K562 (cell line): ENCODE measurements around the gene CD44. TPM values are rescaled to one million over a fixed set of nuclear protein-coding genes. Genes with fewer than 3 reads are reported as not detected.
A peak's percentile ranks its signal among the peaks of the same experiment; 100 is the strongest.

Experiments used
- ATAC-seq: fragments of 200-7000 bp; cut with Tn5 transposase; 3 replicates; pipeline ENCODE4 v1.9.1; 2020; ENCODE audit warnings: moderate library complexity
- BruUV-seq: library from RNA; stranded (reverse); fragments of 400-500 nt; replicated peaks from 2 replicates; lab custom pipeline; 2021; lab: Mats Ljungman, UMichigan
- CTCF ChIA-PET: fragments of 300-600 bp; formaldehyde crosslinking; extraction: SDS; loops from one replicate; lab custom pipeline; 2021; ENCODE audit warnings: low intra/inter-chr PET ratio; lab: Yijun Ruan, JAX
- POLR2A ChIA-PET: fragments of 300-600, 350-650 bp; sonication (Branson Sonifier 250); formaldehyde crosslinking; extraction: SDS; loops from one replicate; lab custom pipeline; 2021; ENCODE audit warnings: antibody characterized with exemption, inconsistent platforms; lab: Yijun Ruan, JAX
- DNase-seq, 4 experiments: peaks; one replicate each; pipeline versions ENCODE4 v3.0.0 to v3.0.0-alpha.2; 2011 to 2018; ENCODE audit warnings: low spot score in 3 of 4, mixed read lengths in 3 of 4; ENCODE audit errors: extremely low read depth in 1 of 4
- FAIRE-seq: peaks from 2 replicates; lab custom pipeline; 2011; peaks lifted over from hg19 to GRCh38; lab: Jason Lieb, UNC
- H2AFZ ChIP-seq: 2 replicates; pipeline ENCODE4 v1.6.0; 2011; ENCODE audit warnings: low read depth, low read length, control low read depth, inconsistent platforms
- H3K27ac ChIP-seq: fragments of 200-600 bp; 3 replicates; pipeline ENCODE4 v1.8.0; 2011; ENCODE audit warnings: low read depth, mild to moderate bottlenecking, control low read depth, inconsistent platforms, low read length, moderate library complexity, mixed read lengths; ENCODE audit errors: extremely low read depth
- H3K27me3 ChIP-seq, 2 experiments: fragments of 300-600 bp in 1 of 2; 2 replicates in 1 of 2; 3 replicates in 1 of 2; pipeline versions ENCODE4 v1.6.0 to v1.8.0; 2011; ENCODE audit warnings: inconsistent platforms in 2 of 2, low read length in 2 of 2, mild to moderate bottlenecking in 1 of 2, mixed read lengths in 1 of 2, moderate library complexity in 1 of 2; ENCODE audit not compliant: control insufficient read depth in 2 of 2, insufficient read depth in 2 of 2
- H3K36me3 ChIP-seq: fragments of 300-600 bp; 3 replicates; pipeline ENCODE4 v1.8.0; 2011; ENCODE audit warnings: mild to moderate bottlenecking, low read length, inconsistent platforms; ENCODE audit not compliant: control insufficient read depth, insufficient read depth
- H3K4me1 ChIP-seq, 2 experiments: fragments of 200-600 bp in 1 of 2; replicated peaks in 1 of 2; 2 replicates in 1 of 2; 3 replicates in 1 of 2; pipeline versions ENCODE4 v1.5.1 to v1.8.0; 2011; ENCODE audit warnings: inconsistent platforms in 2 of 2, low read length in 2 of 2, mild to moderate bottlenecking in 1 of 2, mixed read lengths in 1 of 2, moderate library complexity in 1 of 2; ENCODE audit not compliant: control insufficient read depth in 2 of 2, insufficient read depth in 2 of 2
- H3K4me2 ChIP-seq: 2 replicates; pipeline ENCODE4 v1.6.1; 2011; ENCODE audit warnings: low read length, control low read depth, inconsistent platforms, mixed read lengths; ENCODE audit not compliant: insufficient read depth
- H3K4me3 ChIP-seq: fragments of 200-600 bp; sonication (generic), shearing (Covaris generic); 2 replicates; pipeline ENCODE4 v1.5.1; 2016; ENCODE audit warnings: control low read depth, inconsistent platforms
- H3K79me2 ChIP-seq: fragments of 200-600 bp; 3 replicates; pipeline ENCODE4 v1.8.0; 2011; ENCODE audit warnings: low read length, inconsistent platforms; ENCODE audit not compliant: control insufficient read depth, insufficient read depth
- H3K9ac ChIP-seq, 2 experiments: 2 replicates each; pipeline versions ENCODE4 v1.6.0 to v1.6.1; 2011; ENCODE audit warnings: low read depth in 2 of 2, low read length in 2 of 2, control low read depth in 1 of 2, inconsistent platforms in 1 of 2, mild to moderate bottlenecking in 1 of 2, mixed read lengths in 1 of 2; ENCODE audit not compliant: insufficient read depth in 1 of 2
- H3K9me1 ChIP-seq: one replicate; pipeline ENCODE4 v1.6.0; 2011; ENCODE audit warnings: inconsistent platforms, mild to moderate bottlenecking, low read length, moderate library complexity; ENCODE audit not compliant: control insufficient read depth, insufficient read depth
- H3K9me3 ChIP-seq: replicated peaks from 2 replicates; pipeline ENCODE4 v1.5.1; 2011; ENCODE audit warnings: low read depth, low read length, inconsistent platforms; ENCODE audit not compliant: control insufficient read depth, insufficient read depth
- H4K20me1 ChIP-seq: replicated peaks from 2 replicates; pipeline ENCODE4 v1.6.1; 2011; ENCODE audit warnings: low read length, inconsistent platforms, mixed read lengths; ENCODE audit not compliant: control insufficient read depth, insufficient read depth
- CEBPZ ChIP-seq: fragments of 150-350 bp; IDR thresholded peaks from 2 replicates; pipeline ENCODE4 v1.6.1; 2014; ENCODE audit warnings: low read depth, mild to moderate bottlenecking, low read length, borderline replicate concordance
- MTA3 ChIP-seq: fragments of 450-650 bp; formaldehyde crosslinking; IDR thresholded peaks from 2 replicates; pipeline ENCODE4 v1.6.1; 2017; ENCODE audit warnings: mild to moderate bottlenecking, borderline replicate concordance
- SPI1 ChIP-seq: IDR thresholded peaks from 2 replicates; pipeline ENCODE4 v1.6.1; 2011; ENCODE audit warnings: low read depth, low read length, control low read depth, borderline replicate concordance
- ZNF23 ChIP-seq: fragments of 250-450 bp; sonication (Bioruptor Pico); IDR thresholded peaks from 2 replicates; pipeline ENCODE4 v1.4.0; 2020; ENCODE audit warnings: mild to moderate bottlenecking
- ZNF395 ChIP-seq: fragments of 200-800 bp; sonication (Bioruptor generic); IDR thresholded peaks from 2 replicates; pipeline ENCODE4 v1.6.1; 2017; ENCODE audit warnings: missing genetic modification characterization, missing compliant biosample characterization
- WGBS: fragments of 100-300 bp; shearing (Covaris generic); methylation state at CpG from one replicate; pipeline ENCODE4 v1.1.6; 2016; ENCODE audit warnings: low coverage, mixed read lengths; ENCODE audit not compliant: insufficient coverage; ENCODE audit errors: missing lambda C conversion rate; 5-methylcytosine and 5-hydroxymethylcytosine counted together
- in situ Hi-C: fragments of 300-500 bp; cut with MboI; formaldehyde crosslinking; loops from 4 replicates; pipeline ENCODE4 v1.15.0; 2018; ENCODE audit warnings: inconsistent platforms, mixed read lengths
- intact Hi-C: fragments of 100-400 bp; cut with micrococcal nuclease; formaldehyde crosslinking; loops from 2 replicates; pipeline ENCODE4 v1.14.2; 2022
- polyA plus RNA-seq, 8 experiments: library from polyadenylated mRNA; depleted of rRNA in 4 of 8; stranded (reverse) in 5 of 8; unstranded in 3 of 8; fragments of >200 nt; fragmentation: Nextera tagmentation in 2 of 8; fragmentation: Illumina TruSeq in 1 of 8; extraction: Ambion mirVana in 2 of 8; extraction: Trizol in 1 of 8; gene quantifications; 2 replicates each; pipeline versions ENCODE4 v1.2.1 to v1.2.3, GENCODE V29; 2011 to 2014; ENCODE audit warnings: inconsistent platforms in 1 of 8, missing spikeins in 1 of 8
- total RNA-seq, 7 experiments: library from RNA; depleted of rRNA in 6 of 7; stranded (reverse); fragments of >200 nt in 6 of 7; fragmentation: Illumina TruSeq in 2 of 7; extraction: Trizol in 2 of 7; gene quantifications; 2 replicates each; pipeline versions ENCODE4 v1.2.1 to v1.2.3, GENCODE V29; 2011 to 2021; ENCODE audit warnings: low replicate concordance in 1 of 7
- TF ChIP-seq, protein P1 (sequence below), 3 experiments: IDR thresholded peaks in 2 of 3; conservative IDR thresholded peaks in 1 of 3; 2 replicates each; pipeline ENCODE4 v1.5.1; 2011 to 2012; ENCODE audit warnings: low read length in 3 of 3, mild to moderate bottlenecking in 3 of 3, control low read depth in 2 of 3, improper control_type of control experiment in 1 of 3, inconsistent platforms in 1 of 3, low read depth in 1 of 3, mixed read lengths in 1 of 3, moderate library complexity in 1 of 3; ENCODE audit not compliant: insufficient read depth in 2 of 3

The CD44 gene
- total and polyA plus RNA-seq, 9 of the 15 experiments (the other 6 are each of a cell fraction or from before 2014, with no cell fraction given): 1.2 to 13.9 (median 3.0) TPM

DNA sequence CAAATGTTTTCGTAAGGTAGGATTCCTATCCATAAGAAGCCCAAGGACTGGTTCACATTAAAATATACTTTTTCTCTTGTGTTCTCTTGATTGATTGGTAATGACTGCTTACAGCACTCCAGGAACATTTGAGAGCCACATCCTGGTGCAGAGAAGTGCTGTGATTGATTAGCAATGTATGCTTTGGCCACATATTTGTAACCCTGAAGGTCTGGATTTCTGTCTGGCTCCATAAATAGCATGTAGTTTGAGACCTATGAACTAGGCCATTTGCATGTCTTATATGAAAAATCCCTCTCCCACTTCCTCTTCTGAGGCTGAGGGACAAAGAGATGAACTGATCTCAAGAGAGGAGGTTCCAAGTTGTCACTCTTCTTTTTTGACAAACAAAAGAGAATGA, 49.3 kb upstream of the CD44 start:
- H3K36me3 ChIP-seq: no peaks in the 10 kb centered on the region
- 17% methylated on average over 1 of the region's 1 CpG for WGBS
- in situ Hi-C loops (no loop called here), intact Hi-C loops (no loop called here)
- CTCF ChIA-PET: no interaction called here
- ATAC-seq: no peak
- H2AFZ ChIP-seq: no peak overlapping the region
- H4K20me1 ChIP-seq: no peaks in the 10 kb centered on the region
- H3K9me3 ChIP-seq: no peaks in the 10 kb centered on the region
- no peak for FAIRE-seq
- peaks cover 0 to 5% of the 10 kb centered on the region in 2 experiments; a peak in 1 of 5 replicates for H3K27me3 ChIP-seq
- H3K9ac ChIP-seq: no peak overlapping the region
- POLR2A ChIA-PET: no interaction called here
- TF ChIP-seq ZNF23 (CRISPR knock-in tag) (no peak), SPI1 (peak; percentile 64; the same call in 1 of the 2 replicates), ZNF395 (CRISPR knock-in tag) (no peak), MTA3 (no peak), CEBPZ (no peak)
- TF ChIP-seq, protein P1, sequence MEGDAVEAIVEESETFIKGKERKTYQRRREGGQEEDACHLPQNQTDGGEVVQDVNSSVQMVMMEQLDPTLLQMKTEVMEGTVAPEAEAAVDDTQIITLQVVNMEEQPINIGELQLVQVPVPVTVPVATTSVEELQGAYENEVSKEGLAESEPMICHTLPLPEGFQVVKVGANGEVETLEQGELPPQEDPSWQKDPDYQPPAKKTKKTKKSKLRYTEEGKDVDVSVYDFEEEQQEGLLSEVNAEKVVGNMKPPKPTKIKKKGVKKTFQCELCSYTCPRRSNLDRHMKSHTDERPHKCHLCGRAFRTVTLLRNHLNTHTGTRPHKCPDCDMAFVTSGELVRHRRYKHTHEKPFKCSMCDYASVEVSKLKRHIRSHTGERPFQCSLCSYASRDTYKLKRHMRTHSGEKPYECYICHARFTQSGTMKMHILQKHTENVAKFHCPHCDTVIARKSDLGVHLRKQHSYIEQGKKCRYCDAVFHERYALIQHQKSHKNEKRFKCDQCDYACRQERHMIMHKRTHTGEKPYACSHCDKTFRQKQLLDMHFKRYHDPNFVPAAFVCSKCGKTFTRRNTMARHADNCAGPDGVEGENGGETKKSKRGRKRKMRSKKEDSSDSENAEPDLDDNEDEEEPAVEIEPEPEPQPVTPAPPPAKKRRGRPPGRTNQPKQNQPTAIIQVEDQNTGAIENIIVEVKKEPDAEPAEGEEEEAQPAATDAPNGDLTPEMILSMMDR (IDR thresholded peaks at IDR 0.05 in 2 of 3, conservative IDR thresholded peaks at IDR 0.05 in 1 of 3; ENCODE audit: insufficient read depth in 2 of 3, low read depth in 1 of 3, low read length in 3 of 3): no peak
- no peaks in the 10 kb centered on the region for H3K9me1 ChIP-seq
- no peak overlapping the region for H3K4me3 ChIP-seq
- no TSS peak for BruUV-seq
- no peak overlapping the region for H3K27ac ChIP-seq
- no peak overlapping the region for H3K4me2 ChIP-seq
- H3K79me2 ChIP-seq: no peaks in the 10 kb centered on the region
- H3K4me1 ChIP-seq: no peaks in the 10 kb centered on the region; a peak in 1 of 5 replicates
- no peak for DNase-seq
